MM.1S (cell line): ENCODE measurements around the gene PGLYRP1.

Source experiments
- CTCF ChIP-seq: fragments of 300-600 bp; sonication (generic); IDR thresholded peaks from 2 replicates; pipeline ENCODE4 v1.5.1; 2016; ENCODE audit warnings: antibody characterized with exemption, low read length, mixed read lengths
- EZH2 ChIP-seq: fragments of 300-600 bp; sonication (generic); optimal IDR thresholded peaks from 2 replicates; pipeline ENCODE3; 2017; ENCODE audit warnings: low read depth, mild to moderate bottlenecking, antibody characterized with exemption, low read length, mixed read lengths
- EZH2phosphoT487 ChIP-seq: fragments of 300-600 bp; sonication (generic); IDR thresholded peaks from 2 replicates; pipeline ENCODE4 v1.6.1; 2018; ENCODE audit warnings: antibody characterized with exemption, low read length

GRCh38 chr19:46043519-46043918, 20.7 kb upstream of the PGLYRP1 start:
- TF ChIP-seq CTCF = no peak
- no peak for TF ChIP-seq EZH2
- TF ChIP-seq EZH2phosphoT487 = no peak
